ACHN (cell line): ENCODE measurements around the gene UFL1.

Experiments
- DNase-seq: peaks from one replicate; pipeline ENCODE4 v3.0.0-alpha.2; 2015
- in situ Hi-C: cut with HindIII; loops from 2 replicates; pipeline ENCODE4 v1.10.0; 2017; ENCODE audit warnings: low sequenced_read_pairs, low pct_ligation_motif_present, low pct_unique_long_range_greater_than_20kb

UFL1 gene

GRCh38 chr6:96562886-96563285 is 41.3 kb downstream of the UFL1 start, which contains the start of gene FHL5:
Gene FHL5, plus strand, starts transcription at chr6:96563128. Its CDS starts 40,486 bp downstream, at chr6:96603614.
- in situ Hi-C loops = no loop called here
- no peak for DNase-seq

DNA sequence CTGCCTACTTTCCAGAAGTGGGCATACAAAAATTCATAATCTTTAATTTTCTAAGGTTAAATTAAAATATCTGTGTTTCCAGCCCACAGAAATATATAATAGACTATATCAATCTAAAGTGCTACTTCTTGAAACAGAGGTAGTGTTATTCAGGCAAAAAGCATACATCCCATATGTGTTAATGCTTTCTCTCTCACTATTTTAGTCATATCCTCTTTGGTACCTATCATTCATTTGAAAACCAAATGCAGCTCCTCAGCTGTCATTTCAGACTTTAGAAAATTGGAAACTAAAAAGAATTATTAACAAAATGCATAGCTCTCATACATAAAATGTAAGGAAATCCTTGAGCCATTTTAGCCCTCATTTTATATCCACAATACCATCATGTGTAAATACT is 42.2 kb downstream of the UFL1 start:
- DNase-seq = no peak

GRCh38 chr6:96570053-96570452 is 48.4 kb downstream of the UFL1 start:
- DNase-seq = no peak
- in situ Hi-C loops = no loop called here

More for the DNA sequence above, 42.2 kb downstream of the UFL1 start:
- in situ Hi-C loops = no loop called here

DNA sequence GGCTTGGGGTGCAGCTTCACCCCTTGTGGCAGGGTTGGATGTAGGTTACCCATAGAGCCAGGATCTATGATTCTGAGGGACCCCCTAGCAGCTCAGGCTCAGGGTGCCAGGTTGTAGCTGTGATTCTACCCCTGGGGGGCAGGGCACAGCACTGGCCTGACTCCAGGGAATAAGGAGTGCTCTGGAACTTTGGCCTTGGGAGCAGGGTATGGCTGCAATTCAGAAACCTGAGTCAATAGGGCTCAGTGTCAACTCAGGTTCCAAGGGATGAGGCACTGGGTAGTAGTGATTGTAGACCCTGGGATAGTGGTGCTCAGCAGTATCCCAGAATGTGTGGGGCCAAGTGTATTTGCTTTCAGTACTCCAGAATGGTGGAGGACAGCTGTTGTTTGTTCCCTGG is 49.9 kb downstream of the UFL1 start:
- DNase-seq = no peak
- in situ Hi-C loops = no loop called here

DNA sequence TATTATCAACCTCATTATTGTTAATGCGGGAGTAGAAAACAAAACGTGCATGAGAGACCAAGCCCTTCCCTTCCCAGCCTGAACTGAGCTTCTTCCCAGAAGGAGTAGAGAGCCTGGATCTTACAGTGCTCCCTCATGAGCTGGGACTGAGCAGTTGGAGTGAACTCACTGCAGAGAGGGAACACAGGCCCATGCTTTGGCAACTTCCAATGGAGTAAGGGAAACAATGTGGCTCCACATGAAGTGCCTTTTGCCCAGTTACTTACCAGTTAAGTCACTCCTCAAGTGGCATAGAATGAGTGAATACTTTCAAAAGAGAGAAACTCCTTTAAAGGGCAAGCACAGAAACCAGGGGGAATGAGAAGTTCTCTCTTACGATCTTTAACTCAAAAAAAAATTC is 53.8 kb downstream of the UFL1 start:
- in situ Hi-C loops = no loop called here
- no peak for DNase-seq

DNA sequence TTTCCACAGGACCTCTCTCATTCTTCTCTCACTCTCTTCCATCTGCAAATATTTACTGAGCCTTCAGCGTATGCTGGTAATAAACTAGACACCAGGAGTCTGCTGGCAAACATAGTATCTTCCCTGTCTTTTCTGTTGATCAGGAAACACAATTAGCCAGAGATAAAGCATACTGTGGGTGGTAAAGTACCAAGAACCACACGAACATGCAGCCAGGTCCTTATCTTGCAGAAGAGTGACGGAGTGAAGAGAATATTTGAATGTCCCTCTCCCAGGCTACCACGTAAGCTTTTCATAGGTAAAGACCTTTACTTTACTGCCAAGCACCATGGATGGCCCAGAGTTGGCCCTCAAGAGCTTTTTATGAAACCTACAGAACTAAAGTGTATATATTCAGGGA is 54.6 kb downstream of the UFL1 start:
- no peak for DNase-seq
- in situ Hi-C loops = no loop called here

DNA sequence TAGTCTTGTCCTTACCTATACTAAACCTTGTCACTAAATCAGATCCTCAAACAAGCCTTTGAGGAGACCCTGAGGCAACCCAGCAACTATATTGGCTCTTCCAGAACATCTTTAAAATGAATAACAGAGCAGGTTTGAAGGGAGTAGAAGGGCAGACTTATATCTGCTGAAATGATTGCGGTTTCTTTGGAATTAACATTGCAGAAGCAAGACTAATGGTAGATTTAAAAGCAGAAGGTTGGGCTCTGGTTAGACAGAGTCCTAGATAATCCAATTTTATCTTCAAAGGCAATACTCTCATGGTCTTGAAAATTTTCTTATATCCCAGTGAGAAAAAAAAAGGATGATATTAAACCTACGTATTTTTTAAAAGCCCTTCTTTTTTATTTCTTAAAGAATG is 60.4 kb downstream of the UFL1 start:
- in situ Hi-C loops = no loop called here

DNA sequence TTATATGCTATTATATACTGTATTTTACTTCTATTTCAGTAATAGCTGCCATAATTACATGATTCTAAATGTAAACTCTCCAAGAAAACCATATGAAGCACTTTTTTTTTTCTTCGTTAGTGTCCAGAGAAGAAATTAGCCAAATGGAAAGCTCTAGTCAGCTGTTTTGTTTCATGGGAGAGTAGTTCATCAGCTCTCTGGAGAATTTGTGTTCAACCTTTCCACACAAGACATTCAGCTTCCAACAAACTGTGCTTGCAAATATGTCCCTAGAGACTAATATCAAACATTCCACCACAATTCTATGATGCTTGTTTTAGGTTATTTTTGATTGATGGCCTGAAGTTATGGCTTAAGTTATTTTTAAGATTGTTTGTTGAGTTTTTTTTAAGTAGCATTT is 60.8 kb downstream of the UFL1 start:
- in situ Hi-C loops = no loop called here
- DNase-seq = no peak

More for the DNA sequence above, 60.4 kb downstream of the UFL1 start:
- DNase-seq = no peak

DNA sequence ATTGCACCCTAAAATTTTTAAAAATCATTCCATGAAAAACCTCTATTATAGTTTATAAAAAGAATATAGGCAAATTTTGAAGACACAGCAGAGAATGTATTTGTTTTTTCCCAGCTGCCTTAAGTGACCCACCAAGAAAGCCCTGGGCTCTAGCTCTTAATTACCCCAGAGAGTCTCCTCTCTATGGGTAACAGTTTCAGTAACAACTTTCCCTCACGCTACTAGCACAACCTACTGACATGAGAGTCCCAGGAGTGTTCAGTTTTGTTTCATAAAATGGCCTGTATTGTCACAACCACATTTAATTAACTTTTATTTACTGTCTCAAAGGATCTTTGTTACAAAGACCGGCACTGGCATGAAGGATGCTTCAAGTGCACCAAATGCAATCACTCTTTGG is 82.8 kb downstream of the UFL1 start:
- no peak for DNase-seq
- in situ Hi-C loops = no loop called here
